ENCODE data around the gene TMEM198.

TMEM198 gene

DNA sequence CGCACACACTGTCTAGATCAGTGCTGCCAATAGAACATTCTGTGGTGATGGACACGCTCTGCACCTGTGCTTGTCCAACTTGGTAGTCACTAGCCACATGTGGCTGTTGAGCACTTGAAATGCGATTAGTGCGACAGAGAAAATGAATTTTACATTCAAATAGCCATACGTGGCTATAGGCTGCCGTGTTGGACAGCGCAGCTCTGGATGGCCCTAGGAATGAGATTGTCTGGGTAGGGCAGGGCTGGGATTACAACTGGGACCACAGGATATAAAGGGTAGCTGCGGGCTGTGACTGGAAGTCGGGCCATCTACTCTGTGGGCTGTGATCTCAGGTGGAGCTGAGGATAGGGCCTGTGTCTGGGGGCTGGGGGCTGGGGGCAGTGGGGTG is 24.3 kb upstream of the TMEM198 start:
- H3K79me2 ChIP-seq (ENCODE audit: insufficient read depth, low read depth): no peaks in the 10 kb centered on the region
- no peak overlapping the region for H3K27ac ChIP-seq
- no peaks in the 10 kb centered on the region for H4K20me1 ChIP-seq (ENCODE audit: insufficient read depth)
- peaks cover 91% of the 10 kb centered on the region for H3K27me3 ChIP-seq (ENCODE audit: insufficient read depth, low read depth)
- H3K4me1 ChIP-seq (ENCODE audit: low read depth, poor library complexity, severe bottlenecking): no peaks in the 10 kb centered on the region
- no peak overlapping the region for H3K9ac ChIP-seq
- H3K4me3 ChIP-seq (IDR thresholded peaks at IDR 0.05; ENCODE audit: insufficient read depth, low read depth, low read length): no peak overlapping the region
- no peak overlapping the region for H2AFZ ChIP-seq (ENCODE audit: low read depth)
- TF ChIP-seq, protein P1, sequence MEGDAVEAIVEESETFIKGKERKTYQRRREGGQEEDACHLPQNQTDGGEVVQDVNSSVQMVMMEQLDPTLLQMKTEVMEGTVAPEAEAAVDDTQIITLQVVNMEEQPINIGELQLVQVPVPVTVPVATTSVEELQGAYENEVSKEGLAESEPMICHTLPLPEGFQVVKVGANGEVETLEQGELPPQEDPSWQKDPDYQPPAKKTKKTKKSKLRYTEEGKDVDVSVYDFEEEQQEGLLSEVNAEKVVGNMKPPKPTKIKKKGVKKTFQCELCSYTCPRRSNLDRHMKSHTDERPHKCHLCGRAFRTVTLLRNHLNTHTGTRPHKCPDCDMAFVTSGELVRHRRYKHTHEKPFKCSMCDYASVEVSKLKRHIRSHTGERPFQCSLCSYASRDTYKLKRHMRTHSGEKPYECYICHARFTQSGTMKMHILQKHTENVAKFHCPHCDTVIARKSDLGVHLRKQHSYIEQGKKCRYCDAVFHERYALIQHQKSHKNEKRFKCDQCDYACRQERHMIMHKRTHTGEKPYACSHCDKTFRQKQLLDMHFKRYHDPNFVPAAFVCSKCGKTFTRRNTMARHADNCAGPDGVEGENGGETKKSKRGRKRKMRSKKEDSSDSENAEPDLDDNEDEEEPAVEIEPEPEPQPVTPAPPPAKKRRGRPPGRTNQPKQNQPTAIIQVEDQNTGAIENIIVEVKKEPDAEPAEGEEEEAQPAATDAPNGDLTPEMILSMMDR (conservative IDR thresholded peaks at IDR 0.05; ENCODE audit: low read depth, low read length): no peak
- no peaks in the 10 kb centered on the region for H3K36me3 ChIP-seq (ENCODE audit: insufficient read depth)
- no peak overlapping the region for H3K4me2 ChIP-seq

GRCh38 chr2:219520079-219520478 is 23.7 kb upstream of the TMEM198 start:
- no peaks in the 10 kb centered on the region for H3K4me1 ChIP-seq (ENCODE audit: low read depth, poor library complexity, severe bottlenecking)
- H2AFZ ChIP-seq (ENCODE audit: low read depth): no peak overlapping the region
- H3K27me3 ChIP-seq (ENCODE audit: insufficient read depth, low read depth): peaks cover 92% of the 10 kb centered on the region
- no peaks in the 10 kb centered on the region for H3K79me2 ChIP-seq (ENCODE audit: insufficient read depth, low read depth)
- no peak overlapping the region for H3K4me2 ChIP-seq
- no peaks in the 10 kb centered on the region for H4K20me1 ChIP-seq (ENCODE audit: insufficient read depth)
- no peak overlapping the region for H3K27ac ChIP-seq
- no peaks in the 10 kb centered on the region for H3K36me3 ChIP-seq (ENCODE audit: insufficient read depth)
- H3K9ac ChIP-seq: no peak overlapping the region
- TF ChIP-seq, protein P1 (conservative IDR thresholded peaks at IDR 0.05; ENCODE audit: low read depth, low read length): no peak
- no peak overlapping the region for H3K4me3 ChIP-seq (IDR thresholded peaks at IDR 0.05; ENCODE audit: insufficient read depth, low read depth, low read length)

DNA sequence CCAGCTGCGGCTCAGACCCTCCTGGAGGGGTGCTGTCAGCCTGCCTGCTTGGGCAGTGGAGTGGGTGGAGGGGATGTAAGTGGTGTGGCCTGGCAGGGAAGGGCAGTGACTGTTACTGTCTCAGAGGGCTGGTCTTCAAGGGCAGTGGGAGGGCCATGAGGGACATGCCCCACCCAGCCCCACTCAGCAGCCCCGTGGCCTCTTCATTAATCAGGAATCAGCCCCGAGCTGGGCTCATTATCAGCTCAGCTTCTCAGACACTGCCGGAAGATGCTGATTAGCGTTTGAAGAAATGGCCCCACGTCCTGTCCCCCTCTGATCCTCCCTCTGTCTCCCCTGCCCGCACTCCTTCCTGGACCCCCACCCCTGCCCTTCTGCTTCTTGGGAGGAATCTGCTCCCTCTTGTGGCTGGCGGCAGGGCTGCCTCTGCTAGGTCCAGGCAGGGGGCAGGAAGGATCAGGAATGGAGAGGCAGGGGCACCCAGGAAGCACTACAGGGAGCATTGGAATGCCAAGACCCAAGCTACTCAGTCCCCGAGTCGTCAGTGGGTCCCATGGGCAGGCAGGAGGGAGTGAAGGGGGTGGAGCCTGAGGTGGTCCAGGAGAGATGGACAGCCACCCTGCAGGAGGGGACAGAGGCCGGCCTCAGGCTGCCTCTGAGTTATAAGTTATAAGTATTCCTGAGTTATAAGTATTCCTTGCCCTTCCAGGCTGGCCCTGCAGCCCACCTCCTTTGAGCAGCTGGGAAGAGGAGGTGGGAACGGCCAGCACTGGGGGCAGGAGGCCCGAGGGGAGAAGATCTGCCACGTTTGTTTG is 22.6 kb upstream of the TMEM198 start:
- no peak overlapping the region for H3K4me2 ChIP-seq
- no peak overlapping the region for H3K9ac ChIP-seq
- no peak overlapping the region for H2AFZ ChIP-seq (ENCODE audit: low read depth)
- H3K4me1 ChIP-seq (ENCODE audit: low read depth, poor library complexity, severe bottlenecking): no peaks in the 10 kb centered on the region
- no peaks in the 10 kb centered on the region for H3K36me3 ChIP-seq (ENCODE audit: insufficient read depth)
- H3K4me3 ChIP-seq (IDR thresholded peaks at IDR 0.05; ENCODE audit: insufficient read depth, low read depth, low read length): no peak overlapping the region
- TF ChIP-seq, protein P1 (conservative IDR thresholded peaks at IDR 0.05; ENCODE audit: low read depth, low read length): peak; percentile 51
- H4K20me1 ChIP-seq (ENCODE audit: insufficient read depth): no peaks in the 10 kb centered on the region
- no peaks in the 10 kb centered on the region for H3K79me2 ChIP-seq (ENCODE audit: insufficient read depth, low read depth)
- H3K27me3 ChIP-seq (ENCODE audit: insufficient read depth, low read depth): peaks cover 92% of the 10 kb centered on the region
- no peak overlapping the region for H3K27ac ChIP-seq

- TF ChIP-seq, protein P1 (conservative IDR thresholded peaks at IDR 0.05; ENCODE audit: low read depth, low read length): no peak
- Histone ChIP-seq H3K27ac (no peak overlapping the region), H3K4me3 (IDR thresholded peaks at IDR 0.05; ENCODE audit: insufficient read depth, low read depth, low read length) (no peak overlapping the region), H3K4me1 (ENCODE audit: low read depth, poor library complexity, severe bottlenecking) (no peaks in the 10 kb centered on the region), H3K79me2 (ENCODE audit: insufficient read depth, low read depth) (no peaks in the 10 kb centered on the region), H4K20me1 (ENCODE audit: insufficient read depth) (no peaks in the 10 kb centered on the region), H3K4me2 (no peak overlapping the region), H3K9ac (no peak overlapping the region), H3K36me3 (ENCODE audit: insufficient read depth) (no peaks in the 10 kb centered on the region), H3K27me3 (ENCODE audit: insufficient read depth, low read depth) (peaks cover 92% of the 10 kb centered on the region), H2AFZ (ENCODE audit: low read depth) (no peak overlapping the region)
Observed at GRCh38 chr2:219522111-219523030, 21.5 kb upstream of the TMEM198 start.

Measured in KMS-11 (cell line).